Cerebellar nuclear complex (tissue), 1 donor: ENCODE data around the gene KRT34.

Experiments used
- DNase-seq, 2 experiments: peaks; one replicate each; lab custom pipeline; 2025; lab: John Stamatoyannopoulos, UW

KRT34 gene

DNA sequence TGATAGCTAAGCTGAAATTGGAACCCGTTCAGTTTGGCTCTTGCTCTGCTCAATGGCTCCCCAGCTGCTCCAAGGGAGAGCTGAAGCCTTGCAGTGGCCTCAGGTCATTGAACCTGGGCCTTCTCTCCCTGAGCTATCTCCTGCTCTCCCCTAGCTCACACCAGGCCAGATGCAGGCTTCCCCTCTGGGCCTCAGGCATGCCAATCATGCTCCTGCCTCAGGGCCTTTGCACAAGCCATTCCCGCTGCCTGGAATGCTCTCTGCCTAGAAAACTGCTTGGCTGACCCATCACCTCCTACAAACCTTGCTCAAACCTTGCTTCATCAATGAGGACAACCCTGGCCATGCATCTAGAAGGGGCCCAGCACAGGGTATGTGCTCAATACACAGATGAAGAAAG is 49.9 kb downstream of the KRT34 start:
- no peak for DNase-seq

DNA sequence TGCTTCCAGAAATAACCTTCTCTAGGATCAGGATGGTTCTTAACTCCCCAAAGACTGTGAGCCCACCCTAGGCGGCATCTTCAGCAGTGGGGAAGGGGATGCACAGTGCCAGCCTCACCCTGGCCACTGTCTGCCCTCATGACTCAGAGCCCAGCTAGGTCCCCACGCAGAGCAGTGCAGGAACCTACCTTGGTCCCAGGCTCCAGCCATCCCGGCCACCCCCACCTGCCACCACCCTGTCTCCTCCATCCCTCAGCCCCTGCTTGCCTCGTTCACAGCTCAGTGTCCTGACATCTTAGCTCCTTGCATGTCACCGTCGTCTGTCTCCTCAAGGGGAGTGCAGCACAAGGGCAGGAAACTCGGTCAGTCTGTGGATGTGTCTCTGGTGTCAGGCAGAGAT is 50.5 kb downstream of the KRT34 start:
- DNase-seq: no peak

DNA sequence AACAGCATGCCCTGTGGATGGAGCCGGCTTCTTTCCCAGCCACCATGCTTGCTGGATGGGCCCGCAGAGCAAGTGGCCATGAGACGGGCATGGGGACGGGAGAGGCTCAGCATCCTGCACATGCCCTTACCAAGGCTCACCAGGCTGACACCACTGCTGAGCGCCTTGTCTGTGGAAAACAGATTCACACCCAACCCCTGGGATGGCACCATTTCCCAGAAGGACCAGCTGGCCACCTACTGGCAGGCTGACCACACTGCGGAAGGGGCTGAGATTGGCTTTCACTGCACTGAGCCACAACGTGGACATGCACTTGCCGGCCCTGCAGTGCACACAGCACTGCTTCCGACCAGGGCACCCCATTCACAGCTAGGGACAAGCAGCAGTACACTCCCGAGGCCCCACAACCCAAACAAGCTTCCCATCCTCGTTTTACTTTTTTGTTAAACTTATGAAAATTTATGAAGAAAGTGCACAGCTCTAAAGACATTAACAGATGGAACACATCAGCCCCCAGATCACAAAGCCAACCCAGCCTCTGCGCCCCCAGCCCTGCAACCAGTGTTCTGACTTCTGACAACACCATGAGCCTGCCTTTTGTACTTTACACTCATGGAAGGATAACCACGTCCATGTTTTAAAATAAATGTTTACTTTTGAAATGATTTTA is 52.7 kb downstream of the KRT34 start:
- DNase-seq: no peak

DNA sequence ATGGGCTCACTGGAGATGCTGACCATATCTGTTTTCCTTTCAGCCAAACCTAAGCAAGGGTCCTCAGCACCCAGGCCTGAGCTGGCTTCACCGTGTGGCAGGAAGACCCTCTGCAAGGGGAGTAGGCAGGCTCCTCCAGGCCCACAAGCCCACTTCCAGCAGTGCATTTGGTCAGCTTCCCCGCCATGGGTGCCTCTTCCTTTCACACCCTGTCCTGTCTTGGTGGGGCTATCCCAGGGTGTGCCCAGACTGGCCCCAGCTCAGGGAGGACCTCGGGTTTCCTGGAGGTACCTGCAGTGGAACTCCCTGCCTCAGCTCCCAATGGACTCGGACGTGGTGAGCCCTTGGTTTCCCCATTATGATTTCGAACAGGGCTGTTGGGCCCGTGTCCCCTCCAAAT is 53.9 kb downstream of the KRT34 start:
- DNase-seq: no peak
